PC-9 (cell line): ENCODE data around the gene ZBED4.

Source experiments
- CTCF ChIP-seq: fragments of 200-600 bp; sonication (generic); conservative IDR thresholded peaks from 2 replicates; pipeline ENCODE4 v1.6.1; 2017; ENCODE audit warnings: mixed run types, antibody characterized with exemption, mild to moderate bottlenecking, moderate library complexity
- EZH2 ChIP-seq: fragments of 200-600 bp; sonication (generic); IDR thresholded peaks from 2 replicates; pipeline ENCODE4 v1.8.0; 2017; ENCODE audit warnings: antibody characterized with exemption, low read depth

- TF ChIP-seq CTCF: no peak
- TF ChIP-seq EZH2: no peak
These were observed 4.3 kb upstream of the ZBED4 start for GRCh38 chr22:49849161-49850020.
